Ramos (cell line): ENCODE measurements around the gene GAGE13.
"Not testable (repeated sequence)": the region's sequence is repeated elsewhere in the genome, so short reads cannot be mapped to it uniquely, and the experiment has no call there.

ENCODE experiments used
- in situ Hi-C: fragments of 300-500 bp; cut with MboI; formaldehyde crosslinking; loops from one replicate; pipeline ENCODE4 v1.14.3; 2022; ENCODE audit warnings: low sequenced_read_pairs; ENCODE audit not compliant: unreplicated experiment

The GAGE13 gene

GRCh38 chrX:49323735-49324134, 7.6 kb upstream of the GAGE13 start:
- in situ Hi-C loops, result not testable (repeated sequence)

GRCh38 chrX:49330421-49330820, 961 bp upstream of the GAGE13 start:
- in situ Hi-C loops, result not testable (repeated sequence)

GRCh38 chrX:49331841-49332240, 459 bp downstream of the GAGE13 start:
- in situ Hi-C loops, result not testable (repeated sequence)

GRCh38 chrX:49341449-49341848, 10.1 kb downstream of the GAGE13 start:
- in situ Hi-C loops, result not testable (repeated sequence)

GRCh38 chrX:49344496-49345175, 13.3 kb downstream of the GAGE13 start:
- in situ Hi-C loops, result not testable (repeated sequence)

- in situ Hi-C loops, result not testable (repeated sequence)
Measured at GRCh38 chrX:49345402-49345801, 14.0 kb downstream of the GAGE13 start.

- in situ Hi-C loops, result not testable (repeated sequence)
Measured at GRCh38 chrX:49346150-49346549, 14.8 kb downstream of the GAGE13 start.
